ENCODE measurements around the gene HDAC9.

The HDAC9 gene

GRCh38 chr7:18792871-18793595, 297.5 kb downstream of the HDAC9 start:
- DNase-seq (ENCODE audit: low spot score), result peak; percentile 62

- DNase-seq (ENCODE audit: low spot score), result no peak
These were observed 300.7 kb downstream of the HDAC9 start for GRCh38 chr7:18796216-18796615.

DNA sequence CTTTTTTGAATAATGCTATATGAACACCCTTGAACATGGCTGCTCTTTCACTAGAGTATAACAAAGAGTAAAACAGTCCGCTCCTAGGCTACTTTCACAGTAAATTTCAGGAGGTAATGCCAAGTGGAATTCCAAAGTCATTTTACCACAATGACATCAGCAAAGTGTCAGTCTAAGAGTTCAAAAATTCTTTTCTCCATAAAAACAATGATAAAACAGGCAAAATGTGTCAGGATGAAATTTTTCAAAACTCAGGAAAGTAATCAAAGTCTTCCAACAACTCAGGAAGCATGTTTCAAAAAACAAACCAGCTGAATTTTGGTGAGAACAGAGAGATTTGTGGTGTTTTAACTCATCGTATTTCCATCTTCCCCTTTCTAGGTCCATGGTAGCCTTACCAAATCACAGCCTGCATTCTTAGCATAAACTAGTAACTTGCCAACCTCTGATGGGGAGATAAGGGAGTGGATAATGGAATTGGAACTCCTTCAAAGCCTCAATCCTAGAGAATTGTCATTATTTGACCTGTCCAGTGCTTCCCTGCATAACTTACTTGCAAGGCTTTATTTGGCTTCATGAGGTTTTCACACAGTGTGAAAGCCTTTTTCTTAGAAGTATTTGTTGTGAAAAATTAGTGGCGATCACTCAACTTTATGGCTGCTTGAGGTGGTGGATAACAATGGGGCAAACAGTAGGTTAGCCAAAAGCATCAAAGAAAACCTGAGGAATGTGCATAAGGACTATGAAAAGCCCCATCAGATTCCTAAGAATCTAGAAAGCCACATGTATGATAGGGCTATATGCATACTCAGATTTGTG, 302.7 kb downstream of the HDAC9 start:
- no peak for DNase-seq (ENCODE audit: low spot score)

DNA sequence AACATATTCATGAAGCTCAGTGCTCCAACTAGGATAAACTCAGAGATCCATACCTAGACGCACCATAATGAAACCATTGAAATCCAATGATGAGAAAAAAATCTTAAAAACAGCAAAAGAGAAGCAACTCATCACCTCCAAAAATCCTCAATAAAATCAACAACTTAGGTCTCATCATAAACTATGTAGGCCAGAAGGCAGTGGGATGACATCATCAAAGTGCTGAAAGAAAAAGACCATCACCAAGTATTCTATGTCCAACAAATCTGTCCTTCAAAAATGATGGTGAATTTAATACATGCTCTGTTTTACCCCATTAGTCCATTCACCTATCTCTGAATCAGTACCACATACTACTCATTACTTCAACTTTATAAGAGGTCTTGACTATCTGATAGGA, 304.4 kb downstream of the HDAC9 start:
- DNase-seq (ENCODE audit: low spot score), result no peak

DNA sequence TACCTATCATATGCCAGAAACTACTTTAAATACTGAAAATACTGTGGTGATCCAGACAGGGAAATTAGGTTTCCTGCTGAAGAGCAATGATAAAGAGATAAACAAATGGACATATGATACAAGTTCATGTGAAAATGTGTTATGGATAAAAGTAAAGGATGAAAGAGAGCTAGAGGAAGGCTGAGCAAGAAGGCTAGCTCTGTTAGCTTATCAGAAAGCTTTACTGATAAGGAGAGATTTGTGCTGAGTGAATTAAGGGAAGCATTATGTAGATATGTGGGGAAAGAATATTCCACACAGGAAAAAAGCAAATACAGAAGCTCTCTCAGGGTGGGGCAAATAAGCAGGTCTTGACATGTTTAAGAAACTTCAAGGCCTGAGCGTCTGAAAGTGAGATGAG, 308.4 kb downstream of the HDAC9 start:
- DNase-seq (ENCODE audit: low spot score), result no peak

GRCh38 chr7:18806177-18806576, 310.6 kb downstream of the HDAC9 start:
- DNase-seq (ENCODE audit: low spot score), result no peak

GRCh38 chr7:18808026-18808425, 312.5 kb downstream of the HDAC9 start:
- no peak for DNase-seq (ENCODE audit: low spot score)

DNA sequence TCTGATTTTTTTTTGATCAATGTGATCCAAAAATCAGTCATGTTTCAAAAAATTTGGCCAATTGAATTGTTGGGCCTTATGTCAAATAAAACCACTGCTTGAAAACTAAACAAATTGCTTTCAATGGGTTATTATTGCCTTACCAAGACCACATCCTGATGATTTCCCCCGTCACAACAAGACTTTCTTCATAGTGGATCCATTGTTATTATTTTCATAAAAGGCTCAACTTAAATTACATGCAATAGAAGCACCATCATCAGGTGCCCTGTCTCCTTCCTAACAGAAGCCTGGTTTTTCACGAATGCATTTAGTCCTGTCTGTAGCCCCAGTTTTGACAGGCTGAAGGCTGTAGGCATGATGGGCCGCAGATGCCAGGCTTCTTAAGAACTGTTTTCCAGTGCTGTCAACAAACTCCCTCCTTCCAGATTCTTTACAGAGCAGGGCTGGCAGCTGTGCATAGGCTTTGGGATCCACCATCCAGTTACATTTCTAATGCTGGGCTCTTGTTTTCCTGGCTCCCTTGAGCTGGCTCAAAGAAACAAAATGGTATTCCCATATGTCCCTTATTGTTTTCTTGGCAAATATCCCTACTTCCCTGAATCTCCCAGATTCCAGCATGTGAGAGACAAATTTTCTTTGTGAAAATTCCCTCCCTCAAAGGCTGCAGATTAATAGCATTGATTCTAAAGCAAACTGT, 319.9 kb downstream of the HDAC9 start:
- DNase-seq (ENCODE audit: low spot score), result no peak

- no peak for DNase-seq (ENCODE audit: low spot score)
These were observed 325.4 kb downstream of the HDAC9 start for GRCh38 chr7:18820981-18821380.

GRCh38 chr7:18821554-18821953, 326.0 kb downstream of the HDAC9 start:
- no peak for DNase-seq (ENCODE audit: low spot score)

- DNase-seq (ENCODE audit: low spot score), result no peak
These were observed 328.6 kb downstream of the HDAC9 start for GRCh38 chr7:18824157-18824556.

- DNase-seq (ENCODE audit: low spot score), result no peak
These were observed 332.9 kb downstream of the HDAC9 start for GRCh38 chr7:18828260-18828993.

- no peak for DNase-seq (ENCODE audit: low spot score)
These were observed 333.7 kb downstream of the HDAC9 start for GRCh38 chr7:18828994-18829857.

- no peak for DNase-seq (ENCODE audit: low spot score)
These were observed 334.3 kb downstream of the HDAC9 start for GRCh38 chr7:18829858-18830285.

DNA sequence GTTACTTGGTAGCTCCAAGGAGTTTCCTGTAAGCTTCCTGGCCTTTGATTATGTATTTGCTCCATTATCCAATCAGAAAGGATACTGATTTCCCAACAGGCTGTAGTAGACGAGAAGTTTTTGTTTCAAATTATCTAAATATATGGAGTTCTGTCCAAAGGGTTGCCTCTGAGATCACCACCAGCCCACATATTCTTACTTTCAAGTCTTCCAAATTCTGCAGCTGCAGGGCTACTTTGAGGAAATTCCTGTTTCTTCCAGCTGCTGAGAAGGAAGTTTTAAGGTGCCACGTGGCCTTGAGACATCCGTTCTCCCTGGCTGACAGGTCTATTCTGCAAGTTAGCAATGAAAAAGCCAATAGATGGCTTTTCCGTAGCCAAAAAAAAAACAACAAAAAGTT, 335.9 kb downstream of the HDAC9 start:
- DNase-seq (ENCODE audit: low spot score), result no peak

DNA sequence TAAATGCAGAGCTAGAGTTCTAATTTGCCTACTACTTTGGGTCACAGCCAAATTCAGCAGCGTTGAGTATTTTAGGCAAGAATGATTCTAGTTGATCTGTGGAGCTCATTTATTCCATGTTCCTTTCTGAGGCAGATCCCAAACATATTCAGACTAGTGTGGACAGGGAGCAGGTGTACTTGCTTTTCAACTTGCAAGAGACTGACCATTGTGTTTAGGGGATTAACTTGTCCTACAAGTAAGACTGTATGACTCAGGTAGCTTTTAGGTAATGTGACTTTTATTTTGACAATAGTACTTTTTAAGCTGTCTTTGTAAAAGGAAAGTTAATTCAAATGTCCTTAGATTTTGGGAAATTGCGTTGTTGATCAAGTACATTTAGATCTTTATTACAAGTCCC, 336.4 kb downstream of the HDAC9 start:
- no peak for DNase-seq (ENCODE audit: low spot score)

GRCh38 chr7:18834577-18834976, 339.0 kb downstream of the HDAC9 start:
- no peak for DNase-seq (ENCODE audit: low spot score)

GRCh38 chr7:18835001-18835690, 339.6 kb downstream of the HDAC9 start:
- no peak for DNase-seq (ENCODE audit: low spot score)

GRCh38 chr7:18843979-18844378, 348.4 kb downstream of the HDAC9 start:
- no peak for DNase-seq (ENCODE audit: low spot score)

DNA sequence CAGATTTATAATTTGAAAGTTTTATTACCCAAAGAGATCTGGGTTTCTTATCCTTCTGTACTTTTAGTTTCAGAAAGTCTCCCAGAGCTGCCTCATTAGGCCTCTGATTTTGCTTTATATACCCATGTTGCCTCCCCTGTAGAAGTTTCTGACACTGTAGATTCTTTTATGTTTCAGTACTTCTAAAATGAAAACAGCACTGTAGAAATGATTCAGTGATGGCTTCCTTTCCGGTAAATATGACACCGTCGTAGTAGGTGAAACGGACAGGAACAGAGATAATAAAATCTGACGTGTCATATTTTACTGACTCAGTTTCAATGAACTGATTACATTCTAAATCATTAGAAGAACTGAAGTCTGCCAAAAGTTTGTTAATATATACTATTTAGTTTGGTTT, 349.2 kb downstream of the HDAC9 start:
- no peak for DNase-seq (ENCODE audit: low spot score)

DNA sequence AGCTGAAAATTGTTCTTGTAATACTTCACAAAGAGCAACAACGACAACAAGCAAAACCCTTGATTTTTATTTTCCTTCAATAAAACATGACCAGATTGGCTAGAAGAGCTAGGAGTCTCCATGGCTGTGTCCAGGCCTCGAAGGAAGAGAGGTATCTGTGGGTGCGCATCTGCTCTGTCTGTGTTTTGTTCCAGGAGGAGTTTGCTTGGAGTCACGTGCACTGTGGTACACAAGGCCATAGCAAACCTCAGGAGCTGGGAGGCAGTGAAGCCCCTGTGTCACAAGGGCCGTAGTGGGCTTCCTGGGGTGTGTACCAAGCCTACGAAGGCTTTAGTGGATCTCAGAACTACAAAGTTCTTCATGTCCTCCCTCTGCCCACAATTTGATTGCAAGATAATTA, 350.2 kb downstream of the HDAC9 start:
- no peak for DNase-seq (ENCODE audit: low spot score)

Measured in kidney tubule cell (primary cell).